GM19455 (cell line): ENCODE results near the gene SLC7A14.

Experiments used
- ATAC-seq: cut with Tn5 transposase; IDR thresholded peaks from one replicate; pipeline ENCODE4 v1.9.1; 2021; ENCODE audit not compliant: unreplicated experiment

Gene SLC7A14

GRCh38 chr3:170431054-170431453, 154.8 kb downstream of the SLC7A14 start:
- ATAC-seq: no peak

- ATAC-seq: no peak
Observed at GRCh38 chr3:170429050-170429449, 156.8 kb downstream of the SLC7A14 start.

- no peak for ATAC-seq
Observed at GRCh38 chr3:170428095-170428494, 157.8 kb downstream of the SLC7A14 start.

GRCh38 chr3:170426240-170426797, 159.6 kb downstream of the SLC7A14 start:
- no peak for ATAC-seq

- ATAC-seq: no peak
Observed at GRCh38 chr3:170425491-170426239, 160.2 kb downstream of the SLC7A14 start.

GRCh38 chr3:170424879-170425278, 161.0 kb downstream of the SLC7A14 start:
- no peak for ATAC-seq

GRCh38 chr3:170423001-170423615, 162.8 kb downstream of the SLC7A14 start:
- ATAC-seq: no peak

- no peak for ATAC-seq
Observed at GRCh38 chr3:170421758-170422157, 164.1 kb downstream of the SLC7A14 start.

- ATAC-seq: no peak
Observed at GRCh38 chr3:170421111-170421641, 164.7 kb downstream of the SLC7A14 start.

GRCh38 chr3:170420307-170420821, 165.5 kb downstream of the SLC7A14 start:
- no peak for ATAC-seq

GRCh38 chr3:170419557-170420087, 166.3 kb downstream of the SLC7A14 start:
- ATAC-seq: no peak

GRCh38 chr3:170418422-170419398, 167.2 kb downstream of the SLC7A14 start, which contains the start of gene CLDN11:
CLDN11 (plus strand) TSS chr3:170418868; CDS start chr3:170419067, 199 bp downstream.
- no peak for ATAC-seq

GRCh38 chr3:170417090-170417489, 168.8 kb downstream of the SLC7A14 start:
- no peak for ATAC-seq

- peak; percentile 51 for ATAC-seq
Observed at GRCh38 chr3:170414202-170414663, 171.6 kb downstream of the SLC7A14 start.

- no peak for ATAC-seq
Observed at GRCh38 chr3:170413291-170413690, 172.6 kb downstream of the SLC7A14 start.

- ATAC-seq: no peak
Observed at GRCh38 chr3:170410428-170411029, 175.3 kb downstream of the SLC7A14 start.
